HCT116 (cell line): Measurements from ENCODE around the gene TLX2. TPM values are rescaled to one million over a fixed set of nuclear protein-coding genes. Genes with fewer than 3 reads are reported as not detected.

Source experiments
- ATAC-seq: fragments of 200-7000 bp; cut with Tn5 transposase; 2 replicates; pipeline ENCODE4 v1.9.1; 2020; ENCODE audit warnings: mild to moderate bottlenecking, moderate library complexity
- BruUV-seq: library from RNA; stranded (reverse); fragments of 400-500 nt; replicated peaks from 2 replicates; lab custom pipeline; 2021; lab: Mats Ljungman, UMichigan
- CTCF ChIA-PET: fragments of 300-600 bp; sonication (Branson Sonifier 250); formaldehyde crosslinking; loops from one replicate; lab custom pipeline; 2021; ENCODE audit warnings: antibody characterized with exemption; lab: Charles Lee
- POLR2A ChIA-PET: fragments of 300-600, 350-600 bp; sonication (Branson Sonifier 250); formaldehyde crosslinking; loops from one replicate; lab custom pipeline; 2021; ENCODE audit warnings: antibody characterized with exemption; lab: Charles Lee
- RAD21 ChIA-PET, 2 experiments: fragments of 300-600 bp; sonication (Branson Sonifier 250); formaldehyde crosslinking; loops; one replicate each; lab custom pipeline; 2023; ENCODE audit warnings: low total read pairs in 2 of 2; ENCODE audit not compliant: uncharacterized antibody in 2 of 2, unreplicated experiment in 2 of 2, low non-redundant PET in 1 of 2; lab: Charles Lee
- DNase-seq: peaks from one replicate; pipeline ENCODE4 v3.0.0-alpha.2; 2010; ENCODE audit warnings: low read depth, low spot score
- H2AFZ ChIP-seq: fragments of 200-600 bp; shearing (Covaris generic), sonication (generic); 2 replicates; pipeline ENCODE4 v1.6.1; 2017; ENCODE audit warnings: low read depth, mixed run types, mixed read lengths, antibody characterized with exemption, low read length; ENCODE audit not compliant: poor library complexity, severe bottlenecking
- H3K27ac ChIP-seq: 2 replicates; pipeline ENCODE4 v1.5.1; 2012; ENCODE audit warnings: low read depth, low read length
- H3K27me3 ChIP-seq: fragments of 200-600 bp; sonication (generic); 2 replicates; pipeline ENCODE4 v1.6.1; 2016; ENCODE audit warnings: mixed run types, low read length, mixed read lengths; ENCODE audit not compliant: insufficient read depth
- H3K36me3 ChIP-seq, 2 experiments: fragments of 200-500 bp in 1 of 2; fragments of 200-600 bp in 1 of 2; sonication (Bioruptor generic) in 1 of 2; sonication (generic) in 1 of 2; 2 replicates each; pipeline versions ENCODE4 v1.5.1 to v1.6.1; 2014 to 2016; ENCODE audit warnings: low read length in 2 of 2, inconsistent platforms in 1 of 2, mixed read lengths in 1 of 2, mixed run types in 1 of 2; ENCODE audit not compliant: insufficient read depth in 2 of 2, control insufficient read depth in 1 of 2
- H3K4me1 ChIP-seq, 2 experiments: fragments of 200-600 bp in 1 of 2; sonication (generic) in 1 of 2; 2 replicates each; pipeline versions ENCODE4 v1.5.1 to v1.6.1; 2012 to 2017; ENCODE audit warnings: low read length in 2 of 2, inconsistent platforms in 1 of 2, mild to moderate bottlenecking in 1 of 2, mixed read lengths in 1 of 2, mixed run types in 1 of 2, moderate library complexity in 1 of 2; ENCODE audit not compliant: insufficient read depth in 2 of 2, control insufficient read depth in 1 of 2
- H3K4me2 ChIP-seq: fragments of 200-600 bp; sonication (generic); 2 replicates; pipeline ENCODE4 v1.6.1; 2017; ENCODE audit warnings: mixed run types, low read length, mixed read lengths
- H3K4me3 ChIP-seq, 2 experiments: fragments of 200-600 bp in 1 of 2; sonication (generic) in 1 of 2; replicated peaks in 1 of 2; 2 replicates each; pipeline ENCODE4 v1.5.1; 2011 to 2016; ENCODE audit warnings: low read length in 2 of 2, control low read depth in 1 of 2, low read depth in 1 of 2, mild to moderate bottlenecking in 1 of 2, mixed read lengths in 1 of 2, mixed run types in 1 of 2
- H3K79me2 ChIP-seq: fragments of 200-600 bp; sonication (generic); 2 replicates; pipeline ENCODE4 v1.6.1; 2017; ENCODE audit warnings: mild to moderate bottlenecking, mixed run types, low read length, moderate library complexity, mixed read lengths; ENCODE audit not compliant: insufficient read depth
- H3K9ac ChIP-seq: fragments of 200-600 bp; sonication (generic); 2 replicates; pipeline ENCODE4 v1.6.1; 2016; ENCODE audit warnings: low read length, mixed read lengths
- H3K9me2 ChIP-seq: fragments of 200-600 bp; sonication (generic), shearing (Covaris generic); 2 replicates; pipeline ENCODE4 v1.6.1; 2017; ENCODE audit warnings: mixed run types, mild to moderate bottlenecking, moderate library complexity; ENCODE audit not compliant: insufficient read depth
- H3K9me3 ChIP-seq, 2 experiments: fragments of 200-500 bp in 1 of 2; fragments of 200-600 bp in 1 of 2; sonication (Bioruptor generic) in 1 of 2; sonication (generic) in 1 of 2; 2 replicates each; pipeline ENCODE4 v1.6.1; 2014 to 2017; ENCODE audit warnings: low read length in 2 of 2, mixed read lengths in 2 of 2, inconsistent platforms in 1 of 2, low read depth in 1 of 2, mild to moderate bottlenecking in 1 of 2, mixed run types in 1 of 2, moderate library complexity in 1 of 2; ENCODE audit not compliant: control insufficient read depth in 1 of 2, insufficient read depth in 1 of 2
- H4K20me1 ChIP-seq: fragments of 200-600 bp; sonication (generic), shearing (Covaris generic); 2 replicates; pipeline ENCODE4 v1.6.1; 2017; ENCODE audit warnings: mixed run types, mild to moderate bottlenecking, moderate library complexity; ENCODE audit not compliant: insufficient read depth
- ELF1 ChIP-seq: IDR thresholded peaks from 2 replicates; pipeline ENCODE4 v1.6.1; 2012; ENCODE audit warnings: low read depth, borderline replicate concordance
- EZH2phosphoT487 ChIP-seq: fragments of 200-600 bp; IDR thresholded peaks from 2 replicates; pipeline ENCODE4 v1.6.1; 2018; ENCODE audit warnings: antibody characterized with exemption, borderline replicate concordance
- FOSL1 ChIP-seq: IDR thresholded peaks from 2 replicates; pipeline ENCODE4 v1.6.1; 2012; ENCODE audit warnings: low read depth
- JUND ChIP-seq: IDR thresholded peaks from 2 replicates; pipeline ENCODE4 v1.6.1; 2012
- MAX ChIP-seq: IDR thresholded peaks from 2 replicates; pipeline ENCODE4 v1.6.1; 2012
- REST ChIP-seq: IDR thresholded peaks from 2 replicates; pipeline ENCODE4 v1.6.1; 2012; ENCODE audit warnings: low read depth
- SIN3A ChIP-seq: IDR thresholded peaks from 2 replicates; pipeline ENCODE4 v1.6.1; 2012; ENCODE audit warnings: low read depth
- SP1 ChIP-seq: IDR thresholded peaks from 2 replicates; pipeline ENCODE4 v1.6.1; 2012; ENCODE audit warnings: low read depth
- SRF ChIP-seq: IDR thresholded peaks from 2 replicates; pipeline ENCODE4 v1.6.1; 2012; ENCODE audit warnings: low read depth
- TCF7L2 ChIP-seq: IDR thresholded peaks from 2 replicates; pipeline ENCODE4 v1.7.0; 2011; ENCODE audit warnings: borderline replicate concordance, inconsistent platforms; ENCODE audit not compliant: insufficient read depth, insufficient read length; ENCODE audit errors: extremely low read depth
- YY1 ChIP-seq: IDR thresholded peaks from 2 replicates; pipeline ENCODE4 v1.6.1; 2011; ENCODE audit warnings: low read length, low read depth, moderate library complexity, mild to moderate bottlenecking; ENCODE audit not compliant: insufficient replicate concordance; ENCODE audit errors: extremely low read depth
- ZFX ChIP-seq: fragments of 450-650 bp; IDR thresholded peaks from 2 replicates; pipeline ENCODE4 v1.6.1; 2017
- intact Hi-C: fragments of 100-400 bp; cut with micrococcal nuclease; formaldehyde crosslinking; loops from 2 replicates; pipeline ENCODE4 v1.10.0; 2022
- total RNA-seq: library from RNA; stranded (reverse); gene quantifications from one replicate; pipeline ENCODE4 v1.2.1, GENCODE V29; 2021; ENCODE audit not compliant: unreplicated experiment

Gene TLX2
- total RNA-seq, 1 experiment from 2014 or later = not detected

GRCh38 chr2:74538881-74539339 lies 24.7 kb downstream of the TLX2 start:
- no peak overlapping the region for H3K27ac ChIP-seq
- H2AFZ ChIP-seq = no peak overlapping the region
- TF ChIP-seq TCF7L2 (no peak), SIN3A (no peak), SRF (no peak), EZH2phosphoT487 (no peak), JUND (no peak), YY1 (no peak), FOSL1 (no peak), MAX (no peak), SP1 (no peak), ZFX (no peak), ELF1 (no peak), REST (no peak)
- no peaks in the 10 kb centered on the region for H3K9me2 ChIP-seq
- H3K27me3 ChIP-seq = no peaks in the 10 kb centered on the region
- H4K20me1 ChIP-seq = no peaks in the 10 kb centered on the region
- ChIA-PET RAD21 (no interaction called here), POLR2A (no interaction called here), CTCF (no interaction called here)
- H3K79me2 ChIP-seq = no peaks in the 10 kb centered on the region
- no peaks in the 10 kb centered on the region for H3K36me3 ChIP-seq
- no peak for ATAC-seq
- BruUV-seq = no TSS peak
- no peak overlapping the region for H3K4me2 ChIP-seq
- intact Hi-C loops = no loop called here
- no peaks in the 10 kb centered on the region for H3K9me3 ChIP-seq
- no peak overlapping the region for H3K4me3 ChIP-seq
- no peak for DNase-seq
- H3K9ac ChIP-seq = no peak overlapping the region
- H3K4me1 ChIP-seq = no peaks in the 10 kb centered on the region; a peak in 1 of 4 replicates
